ENCODE measurements around the gene SLC6A1.

DNA sequence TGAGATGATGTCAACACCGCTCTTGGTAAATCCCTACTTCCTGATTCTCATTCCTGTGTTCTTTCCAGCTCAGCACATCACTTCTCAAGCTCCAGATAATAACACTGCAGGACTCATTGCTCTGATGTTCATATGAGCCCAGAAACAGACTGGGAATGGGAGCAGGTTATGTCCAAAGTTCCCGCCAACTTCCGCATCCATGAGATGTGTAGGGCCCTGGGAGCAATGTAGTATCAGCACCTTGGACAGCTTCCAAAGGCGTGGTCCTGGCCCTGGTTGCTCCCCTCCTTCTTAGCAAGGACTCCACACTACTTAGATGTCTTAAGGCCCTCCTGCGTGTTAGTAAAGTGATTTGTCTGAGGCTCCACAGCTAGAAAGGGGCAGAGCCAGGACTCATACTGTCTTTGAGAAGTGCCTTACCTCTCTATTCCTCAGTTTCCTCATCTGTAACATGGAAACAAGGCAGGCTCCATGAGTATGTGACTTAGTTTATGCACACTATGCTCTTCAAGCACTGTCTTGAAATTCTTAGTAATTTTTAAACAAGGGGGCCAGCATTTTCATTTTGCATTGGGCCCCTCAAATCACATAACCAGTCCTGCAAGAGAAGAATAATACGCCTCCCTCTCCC lies 27.9 kb upstream of the SLC6A1 start:
- no peak for TF ChIP-seq POLR2A (IDR thresholded peaks at IDR 0.05)
- TF ChIP-seq, protein P1, sequence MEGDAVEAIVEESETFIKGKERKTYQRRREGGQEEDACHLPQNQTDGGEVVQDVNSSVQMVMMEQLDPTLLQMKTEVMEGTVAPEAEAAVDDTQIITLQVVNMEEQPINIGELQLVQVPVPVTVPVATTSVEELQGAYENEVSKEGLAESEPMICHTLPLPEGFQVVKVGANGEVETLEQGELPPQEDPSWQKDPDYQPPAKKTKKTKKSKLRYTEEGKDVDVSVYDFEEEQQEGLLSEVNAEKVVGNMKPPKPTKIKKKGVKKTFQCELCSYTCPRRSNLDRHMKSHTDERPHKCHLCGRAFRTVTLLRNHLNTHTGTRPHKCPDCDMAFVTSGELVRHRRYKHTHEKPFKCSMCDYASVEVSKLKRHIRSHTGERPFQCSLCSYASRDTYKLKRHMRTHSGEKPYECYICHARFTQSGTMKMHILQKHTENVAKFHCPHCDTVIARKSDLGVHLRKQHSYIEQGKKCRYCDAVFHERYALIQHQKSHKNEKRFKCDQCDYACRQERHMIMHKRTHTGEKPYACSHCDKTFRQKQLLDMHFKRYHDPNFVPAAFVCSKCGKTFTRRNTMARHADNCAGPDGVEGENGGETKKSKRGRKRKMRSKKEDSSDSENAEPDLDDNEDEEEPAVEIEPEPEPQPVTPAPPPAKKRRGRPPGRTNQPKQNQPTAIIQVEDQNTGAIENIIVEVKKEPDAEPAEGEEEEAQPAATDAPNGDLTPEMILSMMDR (IDR thresholded peaks at IDR 0.05): no peak
